Subcutaneous adipose tissue (tissue), 4 donors: ENCODE data around the gene MRPS16. TPM values are rescaled to one million over a fixed set of nuclear protein-coding genes. Genes with fewer than 3 reads are reported as not detected.

Source experiments
- total RNA-seq, 4 donors: library from RNA; depleted of rRNA; stranded (reverse); fragments of >200 nt; gene quantifications; one replicate each; pipeline ENCODE4 v1.1.0, GENCODE V29; 2016
- TF ChIP-seq, protein P1 (sequence below): fragments of 450-650 bp; IDR thresholded peaks from one replicate; pipeline ENCODE4 v1.5.1; 2016; ENCODE audit warnings: low read depth, mild to moderate bottlenecking, control low read depth, antibody characterized with exemption, moderate library complexity

The MRPS16 gene
- total RNA-seq, 4 donors from 2014 or later = 31.9 to 40.4 (median 35.6) TPM

DNA sequence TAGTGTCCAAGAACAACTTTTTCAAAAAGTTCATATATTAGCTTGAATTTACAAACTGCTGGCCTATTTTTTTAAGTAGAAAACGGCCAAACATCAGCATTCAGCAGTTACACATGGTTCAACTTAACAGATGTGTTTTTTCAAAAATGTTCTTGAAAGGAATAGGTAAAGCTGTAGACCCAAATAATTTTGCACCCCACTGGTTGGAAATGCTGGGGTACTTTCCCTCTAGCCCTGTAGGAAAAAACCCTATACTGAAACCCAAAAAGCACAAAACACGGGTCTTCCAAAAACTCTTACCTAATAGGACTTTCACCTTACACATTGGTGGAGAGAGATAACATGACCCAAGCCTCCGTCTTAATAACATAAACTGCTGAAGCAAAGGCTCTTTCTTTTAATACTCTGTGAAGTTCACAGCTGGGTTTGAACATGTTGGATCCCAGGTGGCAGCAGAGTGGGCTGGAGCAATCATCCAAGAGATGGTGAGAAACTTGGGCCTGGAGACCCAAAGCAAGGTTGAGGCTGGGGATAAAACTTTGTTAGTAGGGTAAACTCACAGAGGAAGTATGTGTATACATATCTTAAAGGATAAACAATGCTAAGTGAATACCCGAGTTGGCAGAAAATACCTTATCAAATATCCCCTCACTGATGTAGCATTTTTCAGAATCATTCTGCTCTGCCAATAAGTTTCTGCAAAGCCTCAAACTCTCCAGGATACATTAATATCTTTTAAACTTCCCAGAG is 4.8 kb downstream of the MRPS16 start:
- TF ChIP-seq, protein P1, sequence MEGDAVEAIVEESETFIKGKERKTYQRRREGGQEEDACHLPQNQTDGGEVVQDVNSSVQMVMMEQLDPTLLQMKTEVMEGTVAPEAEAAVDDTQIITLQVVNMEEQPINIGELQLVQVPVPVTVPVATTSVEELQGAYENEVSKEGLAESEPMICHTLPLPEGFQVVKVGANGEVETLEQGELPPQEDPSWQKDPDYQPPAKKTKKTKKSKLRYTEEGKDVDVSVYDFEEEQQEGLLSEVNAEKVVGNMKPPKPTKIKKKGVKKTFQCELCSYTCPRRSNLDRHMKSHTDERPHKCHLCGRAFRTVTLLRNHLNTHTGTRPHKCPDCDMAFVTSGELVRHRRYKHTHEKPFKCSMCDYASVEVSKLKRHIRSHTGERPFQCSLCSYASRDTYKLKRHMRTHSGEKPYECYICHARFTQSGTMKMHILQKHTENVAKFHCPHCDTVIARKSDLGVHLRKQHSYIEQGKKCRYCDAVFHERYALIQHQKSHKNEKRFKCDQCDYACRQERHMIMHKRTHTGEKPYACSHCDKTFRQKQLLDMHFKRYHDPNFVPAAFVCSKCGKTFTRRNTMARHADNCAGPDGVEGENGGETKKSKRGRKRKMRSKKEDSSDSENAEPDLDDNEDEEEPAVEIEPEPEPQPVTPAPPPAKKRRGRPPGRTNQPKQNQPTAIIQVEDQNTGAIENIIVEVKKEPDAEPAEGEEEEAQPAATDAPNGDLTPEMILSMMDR = no peak

DNA sequence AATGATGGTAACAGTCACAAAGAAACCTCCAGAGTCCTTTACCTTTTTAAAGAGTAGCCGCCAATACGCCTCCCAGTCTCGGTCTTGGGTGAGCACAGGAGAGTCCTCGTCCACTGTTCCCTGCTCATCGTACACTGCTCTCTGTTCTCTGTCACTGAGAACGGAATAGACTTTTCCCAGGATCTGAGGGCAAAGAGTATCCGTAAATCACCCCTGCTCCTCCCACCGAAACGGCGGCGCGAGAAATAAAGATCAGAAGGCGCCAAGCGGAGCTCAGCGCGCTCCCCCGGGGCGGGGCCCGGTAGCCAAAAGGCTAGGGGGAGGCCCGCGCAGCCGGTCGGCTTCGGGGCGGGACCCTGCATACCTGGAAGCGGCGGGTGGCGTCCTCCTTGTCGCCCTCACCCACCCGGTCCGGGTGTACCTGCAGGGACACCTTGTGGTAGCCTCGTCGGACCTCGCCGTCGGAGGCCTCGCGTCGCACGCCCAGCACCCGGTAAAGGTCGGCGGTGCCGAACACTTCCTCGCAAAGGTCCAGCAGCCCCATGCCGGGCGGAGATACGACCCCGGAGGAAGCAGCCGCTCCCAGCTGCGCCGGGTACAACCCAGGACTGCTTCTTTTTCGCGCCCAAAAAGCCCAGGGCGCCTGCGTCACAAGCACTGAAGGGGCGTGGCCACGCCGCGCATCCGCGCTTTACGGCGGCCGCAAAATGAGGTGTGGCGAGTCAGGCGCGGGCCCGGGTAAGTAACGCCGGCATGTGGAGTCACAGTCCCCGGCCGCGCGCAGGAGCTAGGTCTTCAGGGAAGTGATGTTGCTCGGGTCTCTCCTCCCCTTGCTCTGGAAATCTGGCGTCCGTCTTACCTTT is 5.6 kb downstream of the MRPS16 start, which contains the start of gene DNAJC9:
Gene DNAJC9 (minus strand): TSS at position 610 of the 863 bp plus-strand sequence. CDS start 66 bp downstream, at position 544.
- TF ChIP-seq, protein P1 = no peak

DNA sequence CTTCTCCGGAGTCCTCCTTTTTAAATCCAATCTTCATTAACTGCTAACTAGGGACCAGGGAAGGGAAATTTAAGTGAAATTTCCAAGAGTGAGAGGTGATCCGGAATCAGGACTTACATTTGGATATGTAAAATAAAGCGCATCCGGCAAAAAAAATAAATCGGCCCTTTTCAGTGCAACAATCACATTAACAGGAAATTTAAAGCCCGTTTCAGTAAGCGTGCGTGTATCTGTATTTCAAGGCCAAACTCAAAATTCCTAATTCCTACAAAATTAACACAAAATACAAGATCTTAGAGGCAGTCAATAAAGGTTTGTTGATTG is 6.2 kb downstream of the MRPS16 start:
- TF ChIP-seq, protein P1 = no peak

DNA sequence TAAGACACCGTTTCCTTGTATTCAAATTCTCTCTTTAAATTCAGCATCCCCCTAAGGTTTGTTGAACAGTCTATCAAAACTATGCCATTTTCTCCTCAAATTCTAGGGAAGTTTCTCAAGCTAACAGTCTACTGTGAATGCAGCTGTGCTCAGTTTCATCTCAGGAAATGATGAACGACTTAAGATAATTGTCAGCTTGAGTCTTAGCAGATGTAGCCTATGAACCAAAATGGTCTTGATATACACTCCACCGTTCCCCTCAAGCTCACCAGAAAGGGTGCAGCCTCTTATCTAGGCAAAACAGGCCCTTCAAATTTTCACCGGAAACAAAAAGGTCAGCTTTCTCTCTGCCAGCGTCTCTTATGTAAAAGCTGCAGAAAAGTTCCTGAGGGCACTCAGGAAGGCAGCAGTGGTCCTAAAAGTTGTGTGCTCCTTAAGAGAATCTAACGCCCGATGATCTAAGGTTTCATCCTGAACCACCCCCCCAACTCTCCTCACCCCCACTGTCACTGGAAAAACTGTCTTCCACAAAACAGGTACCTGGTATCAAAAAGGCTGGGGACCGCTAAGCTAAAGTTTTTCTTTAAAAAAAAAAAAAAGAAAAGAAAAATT is 7.5 kb downstream of the MRPS16 start:
- TF ChIP-seq, protein P1 = no peak

DNA sequence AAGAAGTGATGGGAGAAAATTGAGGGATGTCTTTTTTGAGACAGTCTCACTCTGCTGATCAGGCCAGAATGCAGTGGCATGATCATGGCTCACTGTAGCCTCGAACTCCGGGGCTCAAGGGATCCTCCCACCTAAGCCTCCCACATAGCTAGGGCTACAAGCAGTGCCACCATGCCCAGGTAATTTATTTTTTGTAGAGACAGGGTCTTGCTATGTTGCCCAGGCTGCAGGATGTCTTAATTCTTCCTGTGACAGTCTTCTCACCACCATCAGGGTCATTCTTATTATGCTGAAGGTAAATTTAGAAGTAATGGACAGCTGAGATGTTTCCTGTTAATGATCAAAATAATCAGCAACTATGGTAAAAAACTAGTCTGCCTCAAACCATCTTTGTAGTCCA is 12.5 kb downstream of the MRPS16 start:
- TF ChIP-seq, protein P1 = no peak

DNA sequence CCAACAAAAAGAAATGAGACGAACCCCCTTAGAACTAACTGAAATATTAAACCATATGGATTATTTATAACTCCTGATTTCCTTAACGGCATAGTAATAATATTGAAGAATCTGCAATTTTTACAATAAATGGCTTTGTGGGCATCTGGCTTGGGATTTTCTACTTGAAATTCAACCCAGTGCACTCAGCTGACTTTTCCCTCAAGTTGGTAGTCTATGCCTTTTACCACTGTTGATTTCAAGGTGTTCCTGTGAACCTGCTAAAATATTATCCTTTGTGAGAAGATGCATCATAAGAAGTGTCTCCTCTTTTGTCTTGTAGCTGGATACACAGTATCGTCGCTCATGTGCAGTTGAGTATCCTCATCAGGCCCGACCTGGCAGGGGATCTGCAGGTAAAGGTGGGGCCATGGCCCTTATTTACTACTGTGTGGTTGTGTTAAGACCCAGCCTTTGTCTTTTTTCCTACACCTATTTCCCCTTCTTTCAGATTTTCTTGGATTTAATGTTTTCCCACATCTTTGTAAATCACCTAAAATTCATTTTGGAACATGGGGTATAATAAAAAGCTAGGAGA is 13.4 kb downstream of the MRPS16 start:
- TF ChIP-seq, protein P1 = no peak
